ENCODE measurements around the gene C2CD4C. TPM values are rescaled to one million over a fixed set of nuclear protein-coding genes. Genes with fewer than 3 reads are reported as not detected.
"Not testable (repeated sequence)": the region's sequence is repeated elsewhere in the genome, so short reads cannot be mapped to it uniquely, and the experiment has no call there.

Gene C2CD4C
- polyA plus RNA-seq, 1 donor from 2014 or later = 21.4 TPM

GRCh38 chr19:383922-384798, 24.8 kb downstream of the C2CD4C start:
- H3K4me2 ChIP-seq (ENCODE audit: low read length) = no peak overlapping the region
- no peak overlapping the region for H3K27ac ChIP-seq (ENCODE audit: low read length)
- H3K4me3 ChIP-seq (ENCODE audit: low read length) = no peak overlapping the region
- TF ChIP-seq EP300 (conservative IDR thresholded peaks at IDR 0.05; ENCODE audit: poor library complexity, severe bottlenecking) = no peak
- no peak for TF ChIP-seq RAD21 (conservative IDR thresholded peaks at IDR 0.05)
- TF ChIP-seq POLR2AphosphoS5 (IDR thresholded peaks at IDR 0.05) = no peak
- TF ChIP-seq SMC3 (conservative IDR thresholded peaks at IDR 0.05; ENCODE audit: poor library complexity) = no peak
- TF ChIP-seq EZH2 (IDR thresholded peaks at IDR 0.05; ENCODE audit: borderline replicate concordance, insufficient read depth, low read length, poor library complexity, severe bottlenecking) = no peak
- TF ChIP-seq REST (IDR thresholded peaks at IDR 0.05; ENCODE audit: borderline replicate concordance) = no peak
- TF ChIP-seq MXI1 (conservative IDR thresholded peaks at IDR 0.05; ENCODE audit: poor library complexity, severe bottlenecking) = no peak
- H3K79me2 ChIP-seq (replicated peaks; ENCODE audit: insufficient read depth, low read length) = no peaks in the 10 kb centered on the region
- H3K27me3 ChIP-seq (ENCODE audit: insufficient read depth, low read depth, low read length) = no peaks in the 10 kb centered on the region
- H4K20me1 ChIP-seq (ENCODE audit: insufficient read depth) = no peaks in the 10 kb centered on the region
- no peak overlapping the region for H2AFZ ChIP-seq (ENCODE audit: low read depth, low read length)
- H3K36me3 ChIP-seq (ENCODE audit: insufficient read depth, low read length) = no peaks in the 10 kb centered on the region
- no peaks in the 10 kb centered on the region for H3F3A ChIP-seq (ENCODE audit: insufficient read depth, low read length, poor library complexity, severe bottlenecking)
- H3K9me3 ChIP-seq (ENCODE audit: low read length) = no peaks in the 10 kb centered on the region
- H3K9ac ChIP-seq (ENCODE audit: low read length) = no peak overlapping the region
- no peaks in the 10 kb centered on the region for H3K9me2 ChIP-seq (ENCODE audit: insufficient read depth, low read length)

- H3K4me3 ChIP-seq (ENCODE audit: low read length) = no peak overlapping the region
- H3F3A ChIP-seq (ENCODE audit: insufficient read depth, low read length, poor library complexity, severe bottlenecking) = no peaks in the 10 kb centered on the region
- TF ChIP-seq TAF1 (IDR thresholded peaks at IDR 0.05; ENCODE audit: low read depth) (no peak), EP300 (conservative IDR thresholded peaks at IDR 0.05; ENCODE audit: poor library complexity, severe bottlenecking) (no peak), SMC3 (conservative IDR thresholded peaks at IDR 0.05; ENCODE audit: poor library complexity) (no peak), MXI1 (conservative IDR thresholded peaks at IDR 0.05; ENCODE audit: poor library complexity, severe bottlenecking) (no peak), RAD21 (conservative IDR thresholded peaks at IDR 0.05) (no peak), CTCF (IDR thresholded peaks at IDR 0.05; ENCODE audit: poor library complexity, severe bottlenecking) (no peak), POLR2AphosphoS5 (IDR thresholded peaks at IDR 0.05) (no peak), EZH2 (IDR thresholded peaks at IDR 0.05; ENCODE audit: borderline replicate concordance, insufficient read depth, low read length, poor library complexity, severe bottlenecking) (no peak), REST (IDR thresholded peaks at IDR 0.05; ENCODE audit: borderline replicate concordance) (no peak)
- no peaks in the 10 kb centered on the region for H4K20me1 ChIP-seq (ENCODE audit: insufficient read depth)
- H3K9me3 ChIP-seq (ENCODE audit: low read length) = no peaks in the 10 kb centered on the region
- H3K36me3 ChIP-seq (ENCODE audit: insufficient read depth, low read length) = no peaks in the 10 kb centered on the region
- H3K27ac ChIP-seq (ENCODE audit: low read length) = no peak overlapping the region
- H3K9me2 ChIP-seq (ENCODE audit: insufficient read depth, low read length) = no peaks in the 10 kb centered on the region
- H3K79me2 ChIP-seq (replicated peaks; ENCODE audit: insufficient read depth, low read length) = no peaks in the 10 kb centered on the region
- H2AFZ ChIP-seq (ENCODE audit: low read depth, low read length) = no peak overlapping the region
- no peak overlapping the region for H3K4me2 ChIP-seq (ENCODE audit: low read length)
- no peak overlapping the region for H3K9ac ChIP-seq (ENCODE audit: low read length)
- H3K27me3 ChIP-seq (ENCODE audit: insufficient read depth, low read depth, low read length) = no peaks in the 10 kb centered on the region
Observed at GRCh38 chr19:383040-383439, 25.9 kb downstream of the C2CD4C start.

- not testable (repeated sequence) for H3K9me3 ChIP-seq (ENCODE audit: low read length); H3K27me3 ChIP-seq (ENCODE audit: insufficient read depth, low read depth, low read length); H3K4me2 ChIP-seq (ENCODE audit: low read length); H3K79me2 ChIP-seq (replicated peaks; ENCODE audit: insufficient read depth, low read length); H3K27ac ChIP-seq (ENCODE audit: low read length); H3K36me3 ChIP-seq (ENCODE audit: insufficient read depth, low read length); H3K4me3 ChIP-seq (ENCODE audit: low read length); H4K20me1 ChIP-seq (ENCODE audit: insufficient read depth); H2AFZ ChIP-seq (ENCODE audit: low read depth, low read length); H3K9me2 ChIP-seq (ENCODE audit: insufficient read depth, low read length); H3K9ac ChIP-seq (ENCODE audit: low read length); H3F3A ChIP-seq (ENCODE audit: insufficient read depth, low read length, poor library complexity, severe bottlenecking)
Observed at GRCh38 chr19:382578-382977, 26.4 kb downstream of the C2CD4C start.

Data from neural cell (in vitro differentiated cells).